ENCODE results near the gene KIF26B.

DNA sequence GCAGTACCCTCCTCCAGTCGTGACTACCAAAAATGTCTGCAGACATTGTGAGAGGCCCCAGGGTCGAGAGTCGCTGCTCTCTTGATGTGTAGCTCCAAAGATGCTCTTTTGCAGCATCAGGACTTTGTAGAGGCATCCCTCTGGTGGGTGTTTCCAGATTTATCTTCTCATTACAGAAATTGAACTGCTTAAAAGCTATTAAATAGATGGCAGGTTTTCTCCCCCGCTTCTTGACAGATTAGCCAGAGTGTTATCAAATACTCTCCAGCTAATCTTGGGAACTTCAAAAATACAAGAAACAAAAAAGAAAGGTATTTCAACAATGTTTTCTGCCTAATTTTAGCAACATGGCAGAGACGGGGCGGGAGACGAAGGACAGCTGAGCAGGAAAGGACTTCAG lies 265.2 kb downstream of the KIF26B start:
- TF ChIP-seq, protein P1, sequence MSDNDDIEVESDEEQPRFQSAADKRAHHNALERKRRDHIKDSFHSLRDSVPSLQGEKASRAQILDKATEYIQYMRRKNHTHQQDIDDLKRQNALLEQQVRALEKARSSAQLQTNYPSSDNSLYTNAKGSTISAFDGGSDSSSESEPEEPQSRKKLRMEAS (IDR thresholded peaks at IDR 0.05; ENCODE audit: low read depth, low read length): no peak
- TF ChIP-seq, protein P2, sequence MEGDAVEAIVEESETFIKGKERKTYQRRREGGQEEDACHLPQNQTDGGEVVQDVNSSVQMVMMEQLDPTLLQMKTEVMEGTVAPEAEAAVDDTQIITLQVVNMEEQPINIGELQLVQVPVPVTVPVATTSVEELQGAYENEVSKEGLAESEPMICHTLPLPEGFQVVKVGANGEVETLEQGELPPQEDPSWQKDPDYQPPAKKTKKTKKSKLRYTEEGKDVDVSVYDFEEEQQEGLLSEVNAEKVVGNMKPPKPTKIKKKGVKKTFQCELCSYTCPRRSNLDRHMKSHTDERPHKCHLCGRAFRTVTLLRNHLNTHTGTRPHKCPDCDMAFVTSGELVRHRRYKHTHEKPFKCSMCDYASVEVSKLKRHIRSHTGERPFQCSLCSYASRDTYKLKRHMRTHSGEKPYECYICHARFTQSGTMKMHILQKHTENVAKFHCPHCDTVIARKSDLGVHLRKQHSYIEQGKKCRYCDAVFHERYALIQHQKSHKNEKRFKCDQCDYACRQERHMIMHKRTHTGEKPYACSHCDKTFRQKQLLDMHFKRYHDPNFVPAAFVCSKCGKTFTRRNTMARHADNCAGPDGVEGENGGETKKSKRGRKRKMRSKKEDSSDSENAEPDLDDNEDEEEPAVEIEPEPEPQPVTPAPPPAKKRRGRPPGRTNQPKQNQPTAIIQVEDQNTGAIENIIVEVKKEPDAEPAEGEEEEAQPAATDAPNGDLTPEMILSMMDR (IDR thresholded peaks at IDR 0.05; ENCODE audit: low read depth, low read length): no peak
- TF ChIP-seq POLR2A (IDR thresholded peaks at IDR 0.05; ENCODE audit: extremely low read depth, insufficient read length): no peak

Data from NB4 (cell line).